Stimulated activated CD8-positive, alpha-beta memory T cell treated with anti-CD3 and anti-CD28 coated beads, Interleukin-7, amount 100 ng/mL, for 24 hours (primary cell): ENCODE results near the gene ARHGAP6.
"Not testable (repeated sequence)": the region's sequence is repeated elsewhere in the genome, so short reads cannot be mapped to it uniquely, and the experiment has no call there.

Experiments
- DNase-seq: peaks from one replicate; pipeline ENCODE4 v3.0.0-alpha.2; 2020; ENCODE audit warnings: low read depth

The ARHGAP6 gene

DNA sequence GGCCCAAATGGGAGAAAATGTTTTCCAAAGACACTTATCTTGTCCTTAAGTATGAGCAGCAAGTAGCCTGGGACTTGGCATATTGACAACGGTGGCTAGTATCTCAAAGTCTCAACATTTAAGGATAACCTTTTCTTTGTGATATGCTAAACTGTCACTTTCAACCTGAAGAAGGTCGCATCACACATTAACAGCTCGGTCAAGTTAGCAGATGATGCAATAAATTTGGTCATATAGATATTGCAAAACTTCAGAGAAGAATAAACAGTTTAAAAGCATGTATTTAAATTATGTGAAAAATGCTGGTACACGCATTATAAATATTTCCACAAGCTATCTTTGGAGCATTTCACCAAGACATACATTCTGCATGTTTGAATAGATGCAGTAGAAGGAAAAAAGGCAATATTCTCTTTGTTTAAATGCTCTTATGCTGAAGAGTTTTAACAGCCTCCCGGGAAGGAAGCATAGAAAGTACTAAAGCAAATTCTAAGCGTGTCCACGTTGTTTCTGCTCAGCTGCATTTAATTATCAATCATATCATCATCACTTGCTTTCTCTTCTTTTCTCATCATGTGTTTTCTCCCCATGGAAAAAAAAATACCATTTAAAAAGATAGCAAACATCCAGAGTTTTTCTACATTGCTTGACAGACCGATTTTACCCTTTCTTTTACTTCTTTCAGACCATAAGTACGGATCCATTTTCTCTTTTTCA, 24.2 kb downstream of the ARHGAP6 start:
- no peak for DNase-seq

DNA sequence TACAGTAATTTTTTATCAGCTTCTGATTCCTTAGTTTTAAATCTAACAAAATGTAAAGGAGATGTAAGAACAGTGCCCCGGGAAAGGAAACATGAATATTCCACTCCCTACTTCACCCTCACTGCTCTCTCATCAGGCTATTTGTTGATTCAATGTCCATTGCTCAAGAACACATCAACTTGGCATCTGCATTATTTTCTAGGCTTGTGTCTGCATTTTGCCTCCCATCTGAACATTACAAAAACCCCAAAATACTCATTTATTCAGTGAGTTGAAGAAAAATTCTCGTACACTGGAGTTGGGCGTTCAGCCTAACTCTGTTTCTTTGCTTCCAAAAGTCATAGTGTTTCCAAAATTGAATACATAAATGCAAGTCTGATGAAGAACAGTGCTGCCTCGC, 25.6 kb downstream of the ARHGAP6 start:
- DNase-seq = no peak

DNA sequence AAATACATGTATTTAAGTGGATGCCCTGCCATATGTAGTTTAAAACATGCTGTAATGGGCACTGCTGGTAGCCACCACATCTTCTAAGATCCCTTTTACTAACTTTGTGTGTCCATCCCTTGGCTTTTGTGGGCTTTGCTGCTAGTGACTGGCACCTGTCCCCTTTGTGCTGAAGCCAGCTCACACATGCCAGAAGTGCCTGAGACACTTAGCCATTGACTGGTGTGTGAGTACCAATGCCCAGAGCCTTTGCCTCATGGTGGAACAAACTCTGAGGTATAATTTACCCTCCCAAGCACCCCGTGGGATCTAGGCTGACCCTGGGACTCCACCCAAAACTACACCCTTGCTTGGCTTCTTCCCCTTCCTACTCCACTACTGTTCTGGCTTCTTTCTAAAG, 33.0 kb downstream of the ARHGAP6 start:
- no peak for DNase-seq

DNA sequence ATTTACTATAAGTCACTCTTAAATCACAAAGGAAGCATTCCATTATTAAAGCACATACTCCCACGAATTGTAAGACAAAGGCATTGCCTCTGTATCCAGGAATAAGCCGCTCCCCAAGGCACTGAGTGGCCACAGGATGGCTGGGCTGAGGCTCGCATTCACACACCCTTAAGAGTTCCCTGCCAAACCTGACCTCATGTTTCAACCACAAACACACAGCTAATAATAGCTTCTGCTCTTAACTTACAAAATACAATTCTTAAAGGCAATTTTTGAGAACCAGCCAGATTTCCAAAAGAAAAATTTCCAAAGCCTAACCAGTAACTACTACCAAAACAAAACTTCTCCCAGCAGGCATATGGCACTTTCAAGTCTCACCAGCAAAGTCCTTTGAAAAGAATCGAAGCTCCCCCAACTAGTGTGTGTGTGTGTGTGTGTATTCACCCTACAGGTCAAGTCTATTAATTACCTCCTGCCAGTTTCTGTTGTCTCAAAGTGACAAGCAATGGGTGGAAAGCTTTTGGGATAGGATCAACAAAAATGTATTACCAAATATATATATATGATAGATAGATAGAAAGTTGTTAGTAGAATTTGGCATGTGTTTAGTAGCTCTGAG, 36.0 kb downstream of the ARHGAP6 start:
- no peak for DNase-seq

DNA sequence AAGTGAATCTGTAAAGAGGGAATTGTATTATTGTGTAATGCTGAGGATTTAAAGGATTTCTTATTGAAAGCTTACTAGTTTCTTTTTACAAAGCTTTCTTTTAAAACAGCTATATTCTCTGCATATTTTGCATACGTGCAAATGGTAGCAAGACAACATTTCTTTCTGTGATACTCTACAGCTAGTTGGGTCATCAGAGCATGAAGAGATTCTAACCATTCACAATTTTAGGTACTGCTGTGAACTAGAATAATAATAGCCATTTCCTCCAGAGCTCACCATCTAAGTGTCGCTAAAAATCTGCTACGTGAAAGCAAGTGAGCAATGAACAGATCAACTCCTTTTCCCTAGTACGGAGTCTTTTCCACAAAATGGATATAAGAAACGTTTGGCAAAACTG, 37.3 kb downstream of the ARHGAP6 start:
- no peak for DNase-seq

DNA sequence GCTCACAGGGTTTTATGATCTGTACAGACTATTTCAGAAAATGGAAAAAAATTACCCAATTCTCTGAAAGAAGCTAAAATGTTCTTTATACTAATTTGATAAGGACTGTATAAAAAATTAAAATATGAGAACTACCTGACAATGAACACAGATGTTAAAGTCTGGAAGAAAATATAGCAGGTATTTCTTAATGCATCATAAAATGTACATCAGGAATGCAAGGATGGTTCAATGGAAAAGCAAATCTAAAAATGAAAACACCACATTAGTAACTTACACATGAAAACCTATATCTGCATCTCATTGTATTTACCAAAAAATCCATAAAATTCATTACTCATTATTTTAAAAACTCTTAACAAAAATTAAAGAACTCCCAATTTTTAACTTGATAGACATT, 39.4 kb downstream of the ARHGAP6 start:
- DNase-seq = no peak

DNA sequence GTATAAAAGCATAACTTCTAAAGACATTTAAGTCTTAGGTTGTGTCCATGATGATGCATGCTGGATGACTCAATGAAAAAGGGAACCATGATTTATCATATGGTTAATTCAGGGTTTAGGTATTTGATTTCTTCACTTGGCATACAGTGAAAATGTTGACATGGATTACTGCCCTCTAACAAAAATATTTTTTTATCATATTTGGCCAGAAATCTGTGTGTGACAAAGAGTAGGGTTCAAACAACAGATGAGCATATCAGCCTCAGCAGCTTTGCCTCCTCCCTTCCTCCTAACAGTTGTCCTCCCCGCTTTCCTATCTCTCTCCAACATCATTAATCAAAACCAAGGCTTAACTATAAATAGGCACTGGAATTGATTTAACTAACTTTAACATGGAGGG, 46.3 kb downstream of the ARHGAP6 start:
- no peak for DNase-seq

DNA sequence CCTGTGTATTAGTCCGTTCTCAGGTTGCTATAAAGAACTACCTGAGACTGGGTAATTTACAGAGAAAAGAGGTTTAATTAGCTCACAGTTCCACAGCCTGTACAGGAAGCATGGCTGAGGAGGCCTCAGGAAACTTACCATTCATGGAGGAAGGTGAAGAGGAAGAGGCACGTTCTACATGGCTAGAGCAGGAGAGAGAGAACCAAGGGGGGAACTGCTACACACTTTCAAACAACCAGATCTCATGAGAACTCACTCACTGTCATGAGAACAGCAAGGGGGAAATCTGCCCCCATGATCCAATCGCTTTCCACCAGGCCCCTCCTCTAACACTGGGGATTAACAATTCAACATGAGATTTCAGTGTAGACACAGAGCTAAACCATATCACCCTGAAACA, 51.5 kb downstream of the ARHGAP6 start:
- not testable (repeated sequence) for DNase-seq

DNA sequence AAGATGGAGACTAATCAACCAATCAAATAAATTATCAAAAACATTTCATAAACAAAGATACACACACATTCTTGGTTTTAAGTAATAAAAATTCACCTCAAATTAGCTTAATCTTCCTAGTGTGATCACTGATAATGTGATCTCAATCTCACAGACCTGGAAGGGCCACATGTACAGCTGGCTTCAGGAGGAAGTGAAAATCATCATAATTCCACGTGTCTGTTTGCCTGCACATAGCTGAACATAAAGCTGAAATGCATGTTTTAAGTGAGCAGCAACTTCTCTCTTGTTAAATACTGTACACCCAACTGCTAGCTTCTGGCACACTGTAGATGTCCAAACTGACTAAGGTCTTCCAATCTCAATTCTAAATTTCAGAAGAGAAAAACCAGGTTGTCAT, 53.8 kb downstream of the ARHGAP6 start:
- no peak for DNase-seq

DNA sequence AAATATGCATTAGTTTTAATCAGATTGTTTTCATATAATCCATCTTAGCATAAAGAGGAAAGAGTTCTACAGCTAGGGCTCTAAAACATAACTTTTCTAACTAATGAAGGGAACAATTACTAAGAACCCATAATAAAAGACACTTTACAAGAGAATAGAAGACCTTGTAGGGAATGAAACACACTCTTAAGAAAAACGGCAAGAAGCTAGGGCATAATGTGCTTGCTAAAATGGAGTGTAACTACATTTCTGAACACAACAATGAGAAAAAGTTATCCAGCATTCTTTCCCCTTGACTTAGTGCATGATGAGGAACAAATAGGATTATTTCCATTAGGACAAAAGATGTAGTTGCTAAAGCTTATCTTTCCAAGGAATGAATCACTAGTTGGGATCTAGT, 54.6 kb downstream of the ARHGAP6 start:
- DNase-seq = no peak

DNA sequence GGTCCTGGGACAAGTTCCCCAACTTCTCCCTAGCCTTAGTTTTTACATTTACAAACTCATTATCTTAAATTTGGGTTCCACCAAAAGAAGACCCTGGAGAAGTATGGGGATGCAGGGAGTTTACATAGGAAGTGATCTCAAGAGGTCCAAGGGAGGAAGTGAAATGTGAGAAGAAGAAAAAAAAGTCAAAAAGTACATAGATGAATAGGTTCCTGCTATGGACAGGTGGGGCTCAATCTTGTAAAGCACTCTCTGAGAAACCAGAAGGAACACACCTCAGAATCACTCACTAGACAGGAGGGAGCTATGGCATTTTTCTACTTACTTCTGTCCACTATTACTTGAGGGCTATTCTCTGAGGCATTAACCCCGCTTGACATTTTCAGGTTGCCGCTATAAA, 56.6 kb downstream of the ARHGAP6 start:
- DNase-seq = no peak

DNA sequence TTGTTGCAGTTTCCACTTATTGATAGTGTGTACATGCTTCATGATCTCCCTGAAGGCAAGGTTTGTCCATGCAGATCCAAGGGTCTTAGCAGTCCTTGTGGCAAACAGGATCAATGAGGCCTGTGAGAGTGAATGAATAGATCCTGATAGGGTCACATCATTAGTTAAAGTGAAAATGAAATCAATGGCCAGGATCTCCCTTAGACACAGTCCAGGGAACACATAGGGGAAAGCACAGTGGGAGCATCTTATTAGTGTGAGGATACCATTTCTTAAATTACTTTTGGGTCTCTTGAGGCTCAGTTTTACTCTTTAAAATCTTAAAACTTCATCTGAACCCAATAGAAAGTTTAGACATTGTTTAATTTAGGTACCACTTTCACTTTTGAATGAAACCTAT, 59.3 kb downstream of the ARHGAP6 start:
- DNase-seq = no peak

DNA sequence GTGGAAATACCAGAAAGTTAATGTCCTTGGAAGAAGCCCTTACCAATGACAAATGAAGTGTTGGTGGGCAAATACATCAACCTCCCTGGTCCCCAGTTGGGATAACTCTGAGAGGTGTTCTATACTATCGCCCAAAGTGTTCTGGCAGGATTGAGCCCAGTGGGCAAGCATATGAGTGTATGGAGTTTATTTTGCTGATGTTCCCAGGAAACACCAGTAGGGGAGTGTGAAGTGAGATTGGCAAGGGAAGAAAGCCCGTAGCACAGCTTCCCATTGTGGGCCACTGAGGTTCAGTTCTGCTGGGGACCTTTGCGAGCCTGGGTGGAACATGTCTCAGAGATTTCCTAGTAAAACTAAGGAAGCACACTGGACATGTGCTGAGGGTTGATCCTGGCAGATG, 65.1 kb downstream of the ARHGAP6 start:
- DNase-seq = no peak

DNA sequence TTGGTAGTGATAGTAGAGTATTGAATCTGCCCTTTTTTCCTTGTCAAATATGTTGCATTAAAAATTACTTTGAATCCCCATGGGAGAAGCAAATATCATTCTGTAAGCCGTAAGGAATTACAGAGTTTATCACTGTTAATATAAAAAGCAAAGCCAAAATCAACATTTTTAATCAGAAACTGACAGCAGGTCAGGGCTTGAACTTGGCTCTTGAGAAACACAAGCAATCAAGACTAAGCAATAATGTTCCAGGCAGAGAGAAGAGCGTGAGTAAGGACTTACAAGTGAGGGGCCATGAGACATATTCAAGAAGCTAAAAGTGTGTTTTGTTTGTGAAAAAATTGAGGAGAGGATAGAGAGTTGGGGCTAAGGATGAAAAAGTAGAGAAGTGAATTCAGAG, 68.2 kb downstream of the ARHGAP6 start:
- no peak for DNase-seq

DNA sequence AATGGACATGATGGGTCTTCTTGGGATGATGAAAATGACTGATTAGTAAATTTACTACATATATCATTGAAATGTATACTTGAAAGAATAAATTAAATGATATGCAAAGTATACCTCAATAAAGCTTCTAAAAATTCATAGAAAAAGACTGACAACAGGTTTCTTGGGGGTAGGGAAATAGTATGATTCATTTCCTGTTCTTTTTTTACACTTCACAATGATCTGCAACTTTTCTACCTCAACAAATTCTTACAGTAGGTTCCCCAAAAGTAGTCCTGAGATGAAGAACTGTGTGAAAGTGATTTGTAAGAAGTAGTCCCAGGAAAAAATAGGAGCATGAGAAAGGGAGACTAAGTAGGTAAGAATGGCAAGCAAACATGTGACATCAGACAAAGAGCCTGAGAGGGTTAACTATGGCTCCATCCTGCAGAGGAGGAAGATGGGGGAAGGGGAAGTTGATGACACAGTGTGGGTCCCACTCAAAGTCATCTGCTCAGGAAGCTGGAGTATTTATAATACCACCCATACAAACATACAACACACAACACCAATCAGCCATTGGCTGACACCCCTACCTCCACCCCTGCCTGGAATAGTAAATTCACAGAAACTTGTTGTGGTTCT, 73.9 kb downstream of the ARHGAP6 start:
- no peak for DNase-seq

DNA sequence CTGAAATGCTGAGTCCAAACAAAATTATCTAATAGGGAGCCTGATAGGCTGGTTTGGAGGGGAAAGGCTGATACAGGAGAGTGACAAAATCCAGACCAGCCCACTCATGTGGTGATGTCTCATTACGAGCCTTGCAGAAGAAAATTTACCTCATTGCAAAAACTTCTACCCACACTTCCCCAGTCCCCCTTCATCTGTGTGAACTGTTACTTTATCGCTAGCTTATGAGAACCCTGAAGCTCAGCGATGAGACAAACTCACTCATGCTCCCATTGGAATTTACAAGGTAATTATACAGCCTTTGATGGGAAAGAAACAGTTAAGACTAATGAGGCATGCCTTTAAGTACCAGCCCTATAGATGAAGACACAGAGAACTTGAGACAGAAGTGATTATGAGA, 76.1 kb downstream of the ARHGAP6 start:
- no peak for DNase-seq

DNA sequence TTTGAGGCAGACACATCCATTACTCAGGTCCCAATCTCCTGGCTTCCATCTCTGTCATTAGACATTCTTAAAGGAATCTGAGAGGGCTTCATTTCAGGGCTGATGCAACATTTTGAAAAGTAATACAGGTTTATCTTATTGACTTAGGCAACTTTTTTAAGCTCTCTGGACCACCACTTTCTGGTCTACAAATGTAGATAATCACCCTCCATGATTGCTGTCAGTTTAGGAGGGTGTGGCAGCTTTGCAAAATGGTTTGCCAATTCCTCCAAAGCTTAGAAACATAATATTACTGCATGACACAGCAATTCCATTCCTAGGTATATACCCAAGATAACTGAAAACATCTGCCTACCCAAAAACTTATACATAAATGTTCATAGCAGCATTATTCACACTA, 77.6 kb downstream of the ARHGAP6 start:
- no peak for DNase-seq

DNA sequence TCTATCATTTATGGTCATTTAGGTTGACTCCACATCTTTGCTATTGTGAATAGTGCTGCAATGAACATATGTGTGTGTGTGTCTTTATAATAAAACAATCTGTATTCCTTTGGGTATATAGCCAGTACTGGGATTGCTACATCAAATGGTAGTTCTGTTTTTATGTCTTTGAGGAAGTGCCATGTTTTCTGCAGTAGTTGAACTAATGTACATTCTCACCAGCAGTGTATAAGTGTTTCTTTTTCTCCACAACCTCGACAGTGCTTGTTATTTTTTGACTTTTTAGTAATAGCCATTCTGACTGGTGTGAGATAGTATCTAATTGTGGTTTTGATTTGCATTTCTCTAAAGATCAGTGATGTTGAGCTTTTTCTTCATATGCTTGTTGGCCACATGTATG, 80.5 kb downstream of the ARHGAP6 start:
- no peak for DNase-seq

DNA sequence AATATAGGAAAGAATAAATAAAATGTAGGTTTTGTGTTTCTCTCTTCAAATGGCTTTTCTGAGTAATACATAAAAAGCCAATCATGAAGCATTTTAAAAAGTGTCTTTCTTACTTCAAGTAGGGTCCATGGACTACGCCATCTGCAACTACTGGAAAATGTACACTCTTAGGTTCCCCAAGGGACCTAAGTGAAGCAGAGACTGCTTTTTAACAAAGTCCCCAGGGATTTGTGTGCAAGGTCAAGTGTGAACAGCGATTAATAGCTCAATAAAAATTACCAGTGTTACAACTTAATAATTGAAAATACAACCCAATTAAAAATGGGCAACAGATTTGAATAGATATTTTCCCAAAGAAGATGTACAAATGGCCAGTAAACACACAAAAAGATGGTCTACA, 84.9 kb downstream of the ARHGAP6 start:
- DNase-seq = no peak

DNA sequence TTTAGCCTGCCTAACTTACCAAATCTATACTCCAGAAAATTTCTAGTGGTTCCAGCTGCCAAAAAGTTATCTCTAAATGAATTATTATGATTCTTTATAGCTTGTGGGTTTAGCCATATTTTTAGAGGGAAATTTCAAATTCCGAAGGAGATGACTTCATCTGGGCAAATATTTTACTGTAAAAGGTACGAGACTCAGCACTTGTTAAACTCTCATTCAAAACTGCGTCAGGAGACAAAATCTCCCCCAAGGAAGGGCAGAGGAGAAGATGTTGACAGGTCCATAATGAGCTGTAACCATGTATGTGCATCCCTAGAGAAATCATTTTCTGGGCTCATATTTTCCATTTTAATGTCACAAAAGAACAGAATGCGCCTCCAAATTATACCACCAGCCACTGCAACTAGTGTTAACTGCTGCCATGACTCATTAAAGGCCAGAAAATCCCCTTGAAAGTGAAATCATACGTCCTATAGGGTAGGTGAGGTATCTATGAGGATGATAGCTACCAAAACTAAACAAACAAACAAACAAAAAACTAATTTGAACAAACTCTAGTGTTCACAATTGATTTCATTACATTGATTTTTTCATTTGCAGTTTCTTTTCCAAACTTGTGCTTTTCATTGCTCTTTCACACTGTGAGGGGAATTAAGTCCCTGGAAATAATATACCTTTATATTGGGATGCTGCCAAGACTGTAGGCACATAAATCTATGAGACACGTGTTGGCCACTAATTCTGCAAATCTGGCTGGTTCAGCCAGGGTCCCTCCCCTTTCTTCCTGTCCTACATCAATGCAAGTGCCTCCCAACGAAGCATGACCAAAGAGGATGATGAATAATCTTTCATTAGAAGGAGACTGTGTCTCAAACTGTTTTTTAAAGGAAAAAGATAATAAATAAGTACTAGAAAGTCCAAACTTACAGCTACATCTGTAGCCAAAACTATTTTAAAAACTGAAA, 85.8 kb downstream of the ARHGAP6 start:
- DNase-seq = no peak

DNA sequence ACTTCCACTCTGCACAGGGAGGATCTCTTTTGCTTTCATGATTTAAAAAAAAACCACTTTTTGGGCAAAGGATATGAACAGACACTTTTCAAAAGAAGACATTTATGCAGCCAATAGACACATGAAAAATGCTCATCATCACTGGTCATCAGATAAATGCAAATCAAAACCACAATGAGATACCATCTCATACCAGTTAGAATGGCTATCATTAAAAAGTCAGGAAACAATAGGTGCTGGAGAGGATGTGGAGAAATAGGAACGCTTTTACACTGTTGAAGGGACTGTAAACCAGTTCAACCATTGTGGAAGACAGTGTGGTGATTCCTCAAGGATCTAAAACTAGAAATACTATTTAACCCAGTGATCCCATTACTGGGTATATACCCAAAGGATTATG, 87.4 kb downstream of the ARHGAP6 start:
- not testable (repeated sequence) for DNase-seq

DNA sequence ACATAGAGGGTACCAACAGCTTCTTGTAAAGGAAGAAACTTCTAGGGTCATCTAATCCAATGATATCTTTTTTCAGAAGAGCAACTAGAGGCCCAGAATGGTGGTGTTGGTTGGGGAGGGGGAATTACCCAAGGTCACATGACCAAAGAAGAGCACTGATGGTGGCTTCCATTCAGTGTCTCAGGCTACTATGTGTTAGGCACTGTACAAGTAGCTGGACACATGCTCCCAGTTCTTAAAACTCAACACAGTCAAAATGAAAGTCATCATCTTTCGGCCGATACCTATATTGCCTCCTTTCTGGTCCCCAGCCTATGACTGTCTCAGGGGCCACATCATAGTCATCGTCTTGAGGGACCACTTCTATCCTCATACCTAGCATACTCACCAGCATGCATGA, 88.1 kb downstream of the ARHGAP6 start:
- DNase-seq = no peak

DNA sequence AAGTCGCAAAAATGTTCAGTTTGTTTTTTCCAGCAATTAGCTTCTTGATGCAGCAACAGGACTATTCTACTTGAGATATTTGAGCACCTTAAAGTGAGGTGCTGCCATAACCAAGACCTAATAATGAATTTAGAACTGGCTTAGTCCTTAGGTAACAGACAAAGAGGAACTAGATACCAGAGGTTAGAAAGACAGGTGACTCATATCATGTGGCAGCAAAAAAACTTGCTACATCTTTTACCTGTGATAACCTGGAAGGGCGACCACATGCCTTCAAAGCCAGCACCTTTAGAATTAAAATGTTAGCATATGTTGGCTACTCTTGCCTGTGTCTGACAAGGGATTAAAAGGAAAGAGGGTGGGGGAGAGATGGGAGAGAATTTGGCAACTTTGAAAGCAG, 90.4 kb downstream of the ARHGAP6 start:
- no peak for DNase-seq
